NCI-H2196 treated with DMSO at 0.1 percent for 48 hours (cell line): ENCODE measurements around the gene SLC1A7.
"Not testable (repeated sequence)": the region's sequence is repeated elsewhere in the genome, so short reads cannot be mapped to it uniquely, and the experiment has no call there.

Source experiments
- DNase-seq: peaks from one replicate; lab custom pipeline; 2025; ENCODE audit not compliant: unreplicated experiment; lab: John Stamatoyannopoulos, UW

SLC1A7 gene

DNA sequence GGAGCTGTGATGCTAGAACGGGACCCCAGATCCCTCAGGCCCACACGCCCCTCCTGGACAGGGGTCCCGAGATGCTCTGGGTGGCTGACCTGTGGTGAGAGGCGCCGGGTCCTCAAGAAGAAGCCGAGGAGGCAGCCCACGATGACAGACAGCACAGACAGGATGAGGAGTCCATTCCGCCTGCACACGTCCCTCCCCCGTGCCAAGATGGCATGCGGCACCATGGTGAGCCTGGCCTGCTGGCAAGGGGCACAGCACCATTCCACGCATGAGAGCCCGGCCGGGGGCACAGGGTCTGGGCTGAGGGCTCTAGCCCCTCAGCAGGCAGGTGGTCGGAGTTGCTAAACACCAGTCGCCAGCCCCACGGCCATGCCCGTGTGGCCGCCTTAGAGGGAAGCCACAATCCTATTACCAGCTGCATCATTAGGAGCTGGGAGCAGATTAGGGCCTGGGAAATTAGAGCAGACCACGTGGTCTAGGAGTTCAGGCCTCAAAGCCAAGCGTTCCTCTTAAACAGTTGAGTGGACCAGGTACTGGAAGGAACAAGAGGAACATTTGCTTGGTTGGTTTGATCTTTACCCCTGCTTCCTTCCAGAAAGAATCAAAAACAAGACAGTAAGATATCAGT is at the start of gene SLC1A7:
Gene SLC1A7, minus strand, starts transcription at position 413 of the 628 bp plus-strand sequence. Its CDS starts 189 bp downstream, at position 224.
- DNase-seq, result no peak

DNA sequence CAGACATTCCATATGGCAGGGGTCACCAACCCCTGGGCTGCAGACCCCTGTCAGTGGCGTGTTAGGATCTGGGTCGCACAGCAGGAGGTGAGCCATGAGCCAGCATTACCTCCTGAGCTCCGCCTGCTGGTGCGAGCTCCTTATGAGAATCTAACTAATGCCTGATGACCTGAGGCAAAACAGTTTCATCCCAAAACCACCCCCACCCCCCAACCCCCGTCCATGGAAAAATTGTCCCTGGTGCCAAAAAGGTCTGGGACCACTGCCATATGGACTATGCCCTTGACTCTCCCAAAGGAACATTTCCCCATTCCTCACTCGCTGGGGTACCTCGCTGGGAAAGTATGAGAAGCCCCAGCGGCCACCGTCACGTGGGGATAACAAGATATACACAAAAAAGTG is 47.8 kb upstream of the SLC1A7 start:
- no peak for DNase-seq

DNA sequence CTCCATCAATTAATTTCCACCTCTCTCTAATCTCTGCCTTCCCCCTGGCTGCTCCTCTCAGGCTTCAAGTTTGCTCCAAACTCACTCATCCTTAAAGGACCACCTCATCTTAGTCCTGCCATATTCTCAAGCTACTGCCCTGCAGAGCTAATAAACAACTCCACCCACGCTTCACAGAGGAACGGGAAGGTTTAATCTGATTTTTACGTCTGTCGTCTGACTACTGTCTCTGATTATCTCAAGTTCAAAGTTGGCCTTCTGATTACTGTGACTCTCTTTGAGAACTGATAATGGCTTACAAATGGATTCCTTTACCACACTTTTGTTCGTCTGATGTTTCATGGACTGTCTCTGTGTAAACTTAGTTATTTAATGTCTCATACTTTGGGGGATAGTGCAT is 46.6 kb upstream of the SLC1A7 start:
- DNase-seq, result no peak

DNA sequence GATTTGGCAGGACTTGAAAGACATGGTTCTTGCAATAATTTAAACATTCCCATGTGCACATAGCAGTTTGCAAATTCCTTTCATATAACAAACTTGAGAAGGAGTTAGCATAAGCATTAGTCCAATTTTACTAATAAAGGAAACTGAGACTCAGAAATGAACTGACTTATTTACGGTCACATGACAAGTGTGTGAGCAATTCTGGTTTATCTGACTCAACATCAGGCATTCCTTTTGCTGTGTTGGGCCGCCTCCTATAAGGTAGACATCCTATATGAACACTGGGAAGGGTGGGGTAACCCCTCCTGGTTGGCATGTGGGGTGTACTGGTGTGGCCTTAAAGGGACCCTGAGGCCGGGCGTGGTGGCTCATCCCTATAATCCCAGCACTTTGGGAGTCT is 45.7 kb upstream of the SLC1A7 start:
- DNase-seq, result no peak

DNA sequence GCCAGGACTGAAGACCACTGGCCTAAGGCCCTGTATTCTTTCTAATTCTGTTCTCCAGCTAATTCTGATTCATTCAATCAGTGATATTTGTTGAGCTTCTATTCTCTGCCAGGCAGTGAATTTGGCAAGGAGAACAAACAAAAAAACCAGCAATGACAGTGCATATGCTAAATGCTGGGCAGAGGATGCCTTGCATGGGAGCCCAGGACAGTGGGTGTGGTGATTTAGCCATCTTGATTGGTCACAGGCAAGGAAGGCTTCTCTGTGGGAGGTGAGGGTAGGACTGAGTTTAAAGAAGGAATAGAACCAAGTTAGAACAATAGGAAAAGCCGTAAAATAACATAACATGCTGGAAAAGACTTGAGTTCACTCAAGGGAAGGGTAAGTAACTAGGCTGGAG is 45.0 kb upstream of the SLC1A7 start:
- no peak for DNase-seq

DNA sequence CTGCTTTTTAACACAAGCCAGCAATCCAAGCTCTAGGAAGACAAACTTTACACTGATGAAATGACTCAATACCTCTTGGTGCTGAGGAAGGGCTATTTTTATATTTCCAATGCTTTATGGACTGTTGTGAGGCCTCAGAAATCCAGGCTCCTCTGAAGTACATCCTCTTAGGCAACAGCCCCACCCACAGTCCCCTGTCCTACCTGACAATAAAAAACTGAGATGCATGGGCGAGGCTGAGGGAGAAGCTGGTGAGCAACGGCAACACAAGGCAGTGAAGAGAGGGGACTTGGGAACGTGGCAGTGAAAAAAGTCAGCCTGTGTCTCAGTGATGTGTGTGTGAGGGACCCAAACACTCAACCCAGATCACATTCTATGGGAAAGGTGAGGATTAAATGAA is 44.1 kb upstream of the SLC1A7 start:
- no peak for DNase-seq

DNA sequence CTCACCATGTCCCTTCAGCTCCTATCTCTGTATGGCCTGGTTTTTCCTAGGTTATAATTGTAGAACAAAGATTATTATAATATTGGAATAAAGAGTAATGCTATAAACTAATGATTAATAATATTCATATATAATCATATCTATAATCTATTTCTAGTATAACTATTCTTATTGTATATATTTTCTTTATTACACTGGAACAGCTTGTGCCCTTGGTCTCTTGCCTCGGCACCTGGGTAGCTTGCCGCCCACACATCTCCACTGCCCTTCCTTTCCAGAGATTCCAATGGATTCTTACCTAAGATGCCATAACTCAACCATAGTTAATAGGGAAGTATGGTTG is 43.5 kb upstream of the SLC1A7 start:
- not testable (repeated sequence) for DNase-seq

DNA sequence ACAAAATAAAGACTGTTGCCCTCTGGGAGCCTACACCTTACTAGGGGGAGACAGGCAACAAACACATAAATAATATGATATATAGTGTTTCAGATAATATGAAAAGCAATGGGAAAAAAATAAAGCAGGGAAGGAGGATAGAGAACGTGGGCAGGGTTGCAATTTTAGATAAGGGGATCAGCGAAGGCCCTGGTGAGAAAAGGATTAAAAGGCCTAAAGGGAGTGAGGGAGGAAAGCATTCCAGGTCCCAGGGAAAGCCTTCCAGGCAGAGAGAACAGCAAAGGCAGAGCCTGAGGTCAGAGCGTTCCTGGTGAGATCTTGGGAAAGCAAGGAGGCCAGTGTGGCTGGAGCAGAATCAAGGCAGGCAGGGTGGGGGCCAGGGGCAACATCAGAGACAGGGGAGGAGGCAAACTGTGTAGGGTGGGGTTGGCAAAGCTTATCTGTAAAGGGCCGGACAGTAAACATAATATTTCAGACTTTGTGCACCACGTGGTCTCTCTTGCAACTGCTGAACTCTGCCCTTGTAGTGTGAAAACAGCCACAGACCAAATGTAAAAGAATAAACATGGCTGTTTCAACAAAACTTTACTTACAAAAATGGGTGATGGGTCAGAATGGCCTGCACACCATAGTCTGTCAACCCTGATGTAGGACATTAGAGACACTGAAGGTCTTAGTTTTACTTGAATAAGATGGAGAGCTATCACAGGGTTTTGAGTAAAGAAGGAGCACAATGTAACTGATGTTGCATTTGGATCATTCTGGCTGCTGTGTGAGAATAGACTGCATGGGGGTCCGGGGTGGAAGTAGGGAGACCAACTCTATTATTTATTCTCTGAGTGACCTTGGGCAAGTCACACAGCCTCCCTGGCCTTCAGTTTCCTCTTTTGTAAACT is 40.9 kb upstream of the SLC1A7 start:
- no peak for DNase-seq

DNA sequence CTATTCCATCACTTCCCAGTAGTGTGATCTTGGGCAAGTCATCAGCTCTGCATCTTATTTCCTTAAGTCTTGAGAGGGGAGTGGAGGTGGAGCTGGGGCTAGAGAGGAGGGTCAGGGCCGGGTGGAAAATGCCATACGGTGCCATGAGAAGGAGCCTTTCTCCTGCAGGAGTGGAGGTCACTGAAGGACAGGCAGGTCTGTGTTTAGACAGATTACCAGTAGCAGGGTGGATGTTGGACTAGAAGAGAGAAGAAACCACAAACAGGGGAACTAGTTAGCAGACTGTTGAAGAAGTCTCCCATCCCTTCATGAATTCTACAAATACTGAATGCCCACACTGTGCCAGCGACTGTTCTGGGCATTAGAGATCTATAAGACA is 40.3 kb upstream of the SLC1A7 start:
- DNase-seq, result no peak

DNA sequence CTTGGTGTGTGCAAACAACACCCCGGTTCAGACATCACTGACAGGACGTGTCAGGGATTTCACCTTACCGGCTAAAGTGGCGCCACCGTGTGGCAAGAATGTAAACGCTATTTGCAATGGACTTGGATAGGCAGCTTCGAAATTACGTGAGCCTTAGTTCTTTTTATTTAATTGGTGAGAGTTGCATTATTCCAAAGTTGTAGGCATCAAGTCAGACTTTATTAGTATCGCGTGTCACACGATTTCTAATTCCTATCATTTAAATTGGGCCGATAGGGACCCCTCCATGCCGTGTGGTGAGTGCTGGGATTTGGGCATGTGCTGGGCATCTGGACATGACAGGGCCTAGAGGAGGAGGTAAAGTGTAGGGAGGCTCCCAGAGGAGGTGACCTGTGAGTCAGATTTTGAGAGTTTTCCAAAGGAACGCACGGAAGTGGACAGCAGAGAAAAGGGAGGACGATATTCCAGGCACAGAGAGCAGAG is 39.7 kb upstream of the SLC1A7 start:
- peak; percentile 13 for DNase-seq

DNA sequence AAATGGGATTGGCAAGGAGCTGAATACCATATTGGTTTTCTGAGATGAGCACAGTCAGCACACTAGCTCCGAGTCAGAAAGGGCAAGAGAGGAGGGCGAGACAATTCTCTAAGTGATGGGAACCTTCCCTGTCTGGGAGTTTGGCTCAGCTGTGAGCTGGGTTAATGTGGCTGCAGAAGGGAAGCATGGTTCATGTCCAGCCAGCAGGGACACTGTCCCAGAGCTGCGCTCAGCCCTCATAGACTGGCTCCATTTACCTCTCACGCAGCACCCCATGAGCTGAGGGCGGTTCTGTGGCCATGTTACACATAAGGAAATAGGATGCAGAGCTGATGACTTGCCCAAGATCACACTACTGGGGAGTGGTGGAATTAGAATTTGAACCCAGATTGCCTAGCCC is 38.5 kb upstream of the SLC1A7 start:
- DNase-seq, result no peak

DNA sequence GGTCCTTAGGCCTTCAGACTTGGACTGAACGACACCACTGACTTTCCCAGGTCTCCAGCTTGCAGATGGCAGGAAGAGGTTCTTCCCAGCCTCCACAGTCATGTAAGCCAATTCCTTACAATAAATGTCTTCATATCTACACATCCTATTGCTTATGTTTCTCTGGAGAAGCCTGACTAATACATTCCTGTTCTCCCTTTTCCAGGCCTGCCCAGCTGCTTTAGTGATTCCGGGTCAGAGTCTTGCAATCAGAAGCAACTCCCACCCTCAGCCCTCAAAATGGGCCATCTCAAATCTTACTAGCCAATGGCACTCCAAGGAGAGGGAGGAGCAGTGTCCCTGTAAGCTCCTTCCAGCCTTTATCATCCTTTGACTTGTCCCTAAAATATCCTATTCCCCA is 37.8 kb upstream of the SLC1A7 start:
- no peak for DNase-seq

DNA sequence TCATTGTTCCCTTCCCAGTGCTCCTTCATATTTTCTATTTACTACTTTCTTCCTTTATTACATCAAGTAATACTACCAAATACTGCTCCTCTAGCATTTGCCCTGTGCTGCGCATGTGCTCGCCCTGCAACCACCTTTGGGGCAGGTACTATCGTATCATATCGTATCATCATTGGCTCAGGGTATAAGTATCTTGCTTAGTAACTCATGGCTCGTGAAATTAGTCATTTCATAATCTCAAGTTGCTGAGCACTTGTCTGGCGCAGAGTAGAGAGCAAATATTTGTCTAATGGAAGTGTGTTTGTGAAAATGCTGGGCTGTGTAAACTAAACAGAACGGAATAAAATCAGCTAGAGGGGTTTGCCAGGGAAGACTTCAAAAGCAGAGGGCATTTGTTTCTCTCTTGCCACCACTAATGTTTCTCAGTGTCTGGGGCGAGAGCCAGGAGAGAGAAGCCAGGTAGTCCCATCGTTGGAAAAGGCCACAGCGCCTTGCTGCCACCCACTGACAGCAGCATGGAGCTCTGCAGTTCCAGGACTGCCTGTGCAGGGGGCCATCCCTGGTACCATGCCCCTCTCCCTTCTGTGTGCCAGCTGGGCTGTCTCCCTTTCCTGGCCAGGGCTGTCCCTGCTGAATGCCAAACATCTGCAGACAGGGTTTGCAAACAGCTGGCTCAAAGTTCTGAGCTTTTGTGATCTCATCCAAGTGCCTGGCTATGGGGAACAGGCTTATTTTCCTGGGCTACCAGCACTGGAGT is 34.2 kb upstream of the SLC1A7 start:
- peak; percentile 52 for DNase-seq

DNA sequence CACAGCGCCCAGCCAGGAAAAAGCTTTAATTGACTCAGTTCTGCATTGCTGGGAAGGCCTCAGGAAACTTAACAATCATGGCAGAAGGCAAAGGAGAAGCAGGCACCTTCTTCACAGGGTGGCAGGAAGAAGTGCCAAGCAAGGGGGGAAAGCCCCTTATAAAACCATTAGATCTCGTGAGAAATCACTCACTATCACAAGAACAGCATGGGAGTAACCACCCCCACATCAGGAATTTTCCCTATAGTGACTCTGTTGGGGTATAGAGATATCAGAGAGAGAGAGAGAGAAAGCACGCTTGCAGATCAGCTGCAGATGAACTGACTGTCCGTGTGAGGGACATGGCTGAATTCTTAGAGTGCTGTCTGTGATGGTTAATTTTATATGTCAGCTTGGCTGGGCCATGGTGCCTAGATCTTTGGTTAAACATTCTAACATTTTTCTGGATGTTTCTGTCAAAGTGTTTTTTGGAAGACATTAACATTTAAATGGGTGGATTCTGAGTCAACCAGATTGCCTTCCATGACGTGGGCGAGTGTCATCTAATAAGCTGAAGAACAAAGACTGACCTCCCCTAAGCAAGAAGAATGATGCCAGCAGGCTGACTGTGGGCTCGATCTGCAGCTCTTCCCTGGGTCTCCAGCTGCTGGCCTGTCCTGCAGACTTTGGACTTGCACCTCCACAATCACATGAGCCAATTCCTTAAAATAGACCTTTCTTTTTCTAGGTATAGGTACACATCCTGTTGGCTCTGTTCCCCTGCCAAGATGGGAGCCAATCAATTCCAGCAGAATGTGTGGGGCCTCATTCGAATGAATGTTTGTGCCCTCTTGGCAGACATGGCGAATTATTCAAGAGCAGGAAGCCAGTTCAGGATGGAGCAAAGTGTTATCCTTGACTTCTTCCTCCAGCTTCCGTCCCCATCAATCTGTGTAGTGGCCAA is 32.8 kb upstream of the SLC1A7 start:
- no peak for DNase-seq

DNA sequence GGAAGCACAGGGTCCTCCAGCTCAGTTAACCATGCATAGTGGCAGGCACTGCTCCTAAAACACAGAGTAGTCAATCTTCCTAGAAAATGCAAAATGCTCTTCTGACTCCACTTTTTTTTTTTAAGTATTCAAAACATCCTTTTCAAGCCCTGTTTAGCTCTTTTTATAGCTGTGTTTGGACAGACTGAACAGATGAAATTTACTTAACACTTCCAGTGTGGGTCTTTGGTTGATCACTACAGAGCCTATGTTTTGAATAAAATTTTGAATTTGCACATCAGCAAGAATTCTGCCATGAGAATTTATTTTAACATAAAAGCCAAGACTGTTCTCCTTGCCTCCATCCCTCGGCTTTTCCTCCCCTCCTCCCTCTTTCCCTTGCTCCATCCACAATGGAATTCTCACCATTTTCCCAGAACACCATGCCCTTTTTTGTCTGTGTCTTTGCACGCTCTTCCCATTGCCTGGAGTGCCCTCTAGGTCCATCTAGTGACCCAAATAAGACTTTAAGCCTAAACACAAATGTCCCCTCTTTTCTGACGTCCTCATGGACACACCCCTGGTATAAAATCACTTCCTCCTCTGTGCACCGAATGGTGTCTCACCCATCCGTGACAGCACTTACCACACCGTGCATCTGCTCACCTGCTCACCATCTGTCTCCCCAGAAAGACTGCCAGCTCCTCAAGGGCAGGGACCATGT is 30.1 kb upstream of the SLC1A7 start:
- DNase-seq, result no peak

DNA sequence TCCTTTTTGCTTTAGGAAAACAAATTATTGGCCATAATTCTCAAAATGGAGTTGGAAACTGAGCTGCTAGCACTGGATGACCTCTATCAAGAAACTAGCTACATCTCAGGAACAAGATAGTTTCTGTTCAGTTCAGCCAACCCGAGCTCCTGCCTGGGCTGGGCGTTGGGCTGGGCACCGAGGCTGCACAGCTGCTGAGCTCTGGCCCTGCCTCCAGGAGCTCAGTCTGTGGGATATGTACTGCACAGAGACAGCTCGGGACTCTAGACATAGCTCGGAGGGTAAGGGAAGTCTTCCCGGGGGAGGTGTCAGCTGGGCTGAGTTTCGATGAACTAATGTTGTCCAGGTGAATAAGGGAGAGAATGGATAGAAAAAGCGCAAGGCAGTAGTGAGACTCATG is 24.5 kb upstream of the SLC1A7 start:
- DNase-seq, result no peak

DNA sequence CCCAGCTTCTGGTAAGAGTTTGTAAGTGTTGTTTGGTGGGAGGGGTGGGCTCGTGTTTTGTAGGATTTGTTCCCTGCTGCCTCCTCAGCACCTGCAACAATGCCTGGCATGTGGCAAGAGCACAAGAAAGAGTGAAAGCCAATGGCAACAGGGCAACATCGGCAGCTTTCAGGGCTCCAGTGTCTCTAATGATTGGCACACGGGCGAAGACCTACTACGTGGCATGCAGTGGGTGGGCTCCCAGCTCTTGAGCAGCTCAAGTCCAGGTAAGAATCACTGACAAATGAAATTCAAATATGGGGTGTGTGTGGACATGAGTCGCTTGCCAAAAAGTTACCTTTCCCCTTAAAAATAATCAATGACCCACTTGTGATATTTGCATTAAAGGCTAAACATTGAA is 23.9 kb upstream of the SLC1A7 start:
- DNase-seq, result no peak

DNA sequence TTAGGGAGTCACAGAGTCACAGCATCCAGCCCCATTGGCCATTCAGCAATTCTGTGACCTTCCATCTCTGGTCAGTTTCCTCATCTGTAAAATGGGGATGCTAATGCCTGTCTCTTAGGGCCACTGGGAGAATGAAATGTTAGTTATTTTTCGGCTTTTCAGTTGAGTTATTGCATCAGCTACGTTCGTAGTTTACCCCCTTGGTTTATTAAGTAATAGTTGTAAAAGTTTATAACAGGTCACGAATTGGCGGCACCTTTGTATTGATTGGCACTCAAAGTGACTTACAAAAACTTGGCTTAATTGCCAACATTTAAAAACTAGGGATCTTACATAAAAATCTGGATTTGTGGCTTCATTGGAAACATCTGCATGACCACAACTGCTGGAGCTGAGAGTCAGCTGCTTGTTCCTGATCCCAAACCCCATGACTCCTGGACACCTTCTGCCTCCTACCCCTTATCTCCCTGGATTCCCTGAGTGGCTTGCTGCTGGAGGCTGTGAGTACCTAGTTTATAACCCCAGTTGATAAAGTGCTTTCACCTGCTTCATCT is 23.0 kb upstream of the SLC1A7 start:
- DNase-seq, result no peak

DNA sequence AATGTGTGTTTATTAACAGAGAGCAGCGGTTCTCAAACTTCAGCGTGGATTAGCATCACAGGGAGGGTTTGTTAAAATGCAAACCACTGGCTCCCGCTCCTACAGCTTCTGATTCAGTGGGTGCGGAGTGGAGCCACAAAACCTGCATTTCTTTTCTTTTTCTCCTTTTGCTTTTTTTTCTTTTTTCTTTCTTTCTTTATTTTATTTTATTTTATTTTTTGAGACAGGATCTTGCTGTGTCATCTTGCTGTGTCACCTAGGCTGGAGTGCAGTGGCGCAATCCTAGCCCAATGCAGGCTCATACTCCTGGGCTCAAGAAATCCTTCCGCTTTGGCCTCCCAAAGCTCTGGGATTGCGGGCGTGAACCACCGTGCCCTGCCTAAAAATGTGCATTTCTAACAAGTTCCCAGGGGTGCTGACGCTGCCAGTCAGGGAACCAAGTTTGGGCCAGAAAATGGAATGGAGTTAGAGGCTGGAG is 20.9 kb upstream of the SLC1A7 start:
- DNase-seq, result no peak

DNA sequence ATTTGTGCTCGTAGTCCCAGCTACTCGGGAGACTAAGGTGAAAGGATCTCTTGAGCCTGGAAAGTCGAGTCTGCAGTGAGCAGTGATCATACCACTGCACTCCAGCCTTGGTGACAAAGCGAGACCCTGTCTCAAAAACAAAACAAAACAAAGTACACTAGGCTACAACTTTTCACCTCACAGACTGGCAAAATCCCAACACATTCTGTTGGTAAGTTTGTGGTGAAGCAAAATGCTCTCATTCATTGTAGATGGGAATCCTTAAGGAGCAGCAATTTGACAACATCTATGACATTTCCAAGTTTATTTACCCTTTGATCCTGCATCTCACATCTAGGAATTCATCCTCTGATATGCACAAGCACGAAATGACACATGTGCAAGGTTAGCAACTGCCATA is 20.2 kb upstream of the SLC1A7 start:
- no peak for DNase-seq
